Activated CD8-positive, alpha-beta T cell treated with anti-CD3 and anti-CD28 coated beads, Interleukin-2, amount 10 ng/mL, durations not matched to agents 7 days and 5 days (primary cell): ENCODE measurements around the gene KLK2. TPM values are rescaled to one million over a fixed set of nuclear protein-coding genes. Genes with fewer than 3 reads are reported as not detected.

Experiments
- ATAC-seq: fragments of 150-1000 bp; cut with Tn5 transposase; one replicate; pipeline ENCODE4 v1.10.0; 2021; ENCODE audit warnings: moderate library complexity
- CTCF ChIA-PET: fragments of 350-600 bp; sonication (Branson Sonifier 250); formaldehyde crosslinking; loops from one replicate; lab custom pipeline; 2021; ENCODE audit warnings: antibody characterized with exemption; lab: Charles Lee
- POLR2A ChIA-PET: fragments of 350-600 bp; sonication (Branson Sonifier 250); formaldehyde crosslinking; loops from one replicate; lab custom pipeline; 2021; ENCODE audit warnings: antibody characterized with exemption; lab: Charles Lee
- DNase-seq: peaks from one replicate; pipeline ENCODE4 v3.0.0-alpha.2; 2020
- H3K27ac Mint-ChIP-seq: one replicate; pipeline ENCODE4 v1.8.0; 2021; ENCODE audit warnings: mild to moderate bottlenecking, mixed read lengths
- H3K27me3 Mint-ChIP-seq: one replicate; pipeline ENCODE4 v1.8.0; 2021; ENCODE audit warnings: low read depth, mixed read lengths
- H3K36me3 Mint-ChIP-seq: one replicate; pipeline ENCODE4 v1.8.0; 2021; ENCODE audit warnings: low read depth, mixed read lengths
- H3K4me1 Mint-ChIP-seq: one replicate; pipeline ENCODE4 v1.8.0; 2021; ENCODE audit warnings: low read depth, mixed read lengths
- H3K4me3 Mint-ChIP-seq: one replicate; pipeline ENCODE4 v1.8.0; 2021; ENCODE audit warnings: mild to moderate bottlenecking, mixed read lengths
- H3K9me3 Mint-ChIP-seq: one replicate; pipeline ENCODE4 v1.8.0; 2022; ENCODE audit warnings: mixed read lengths; ENCODE audit not compliant: insufficient read depth
- total RNA-seq, 2 experiments: library from RNA; stranded (reverse); gene quantifications; one replicate each; pipeline ENCODE4 v1.2.3, GENCODE V29; 2021

Gene KLK2
- total RNA-seq, 2 experiments from 2014 or later: not detected

DNA sequence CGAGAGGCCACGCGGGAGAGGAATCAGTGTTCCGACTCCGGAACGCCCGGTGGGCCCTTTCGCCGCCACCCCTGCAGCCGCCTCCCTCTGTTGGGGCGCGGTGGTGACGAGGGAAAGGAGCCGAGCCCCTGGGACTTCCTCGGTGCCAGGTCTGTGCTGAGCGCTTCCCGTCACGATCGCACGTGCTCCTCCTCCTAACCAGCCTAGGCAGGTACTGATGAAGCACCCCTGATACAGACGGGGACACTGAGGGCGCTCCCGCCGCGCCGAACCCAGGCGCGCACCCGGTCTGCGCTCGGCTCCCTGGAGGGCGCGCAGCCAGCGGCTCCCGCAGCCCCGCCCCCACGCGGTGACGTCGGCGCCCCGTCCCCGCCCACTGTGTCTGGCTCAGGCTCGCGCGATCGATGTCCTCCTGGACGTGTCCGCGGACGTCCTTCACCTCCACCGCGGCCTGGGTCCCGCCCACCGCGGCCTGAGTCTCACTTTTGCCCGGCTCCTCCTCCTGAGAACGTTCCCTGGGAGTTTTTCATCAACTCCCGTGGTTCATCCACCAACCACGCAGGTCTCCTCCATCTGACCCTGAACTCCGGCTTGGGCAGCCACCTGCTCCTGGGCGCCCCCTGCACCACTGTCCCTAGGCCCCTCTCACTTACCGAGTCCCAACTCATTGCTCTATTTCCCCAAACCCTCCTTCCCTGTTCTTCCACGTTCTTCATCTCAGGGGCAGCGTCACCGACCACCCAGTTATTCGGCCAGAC, 37.3 kb upstream of the KLK2 start:
- no peaks in the 10 kb centered on the region for H3K36me3 Mint-ChIP-seq
- peak; percentile 78 for DNase-seq
- no peaks in the 10 kb centered on the region for H3K9me3 Mint-ChIP-seq
- H3K4me1 Mint-ChIP-seq: peaks cover 18% of the 10 kb centered on the region
- H3K27ac Mint-ChIP-seq: no peak overlapping the region
- peaks cover 20% of the 10 kb centered on the region for H3K27me3 Mint-ChIP-seq
- peak; percentile 95 for ATAC-seq
- peak overlapping the region; percentile 73 for H3K4me3 Mint-ChIP-seq
- POLR2A ChIA-PET: no interaction called here
- CTCF ChIA-PET: no interaction called here

DNA sequence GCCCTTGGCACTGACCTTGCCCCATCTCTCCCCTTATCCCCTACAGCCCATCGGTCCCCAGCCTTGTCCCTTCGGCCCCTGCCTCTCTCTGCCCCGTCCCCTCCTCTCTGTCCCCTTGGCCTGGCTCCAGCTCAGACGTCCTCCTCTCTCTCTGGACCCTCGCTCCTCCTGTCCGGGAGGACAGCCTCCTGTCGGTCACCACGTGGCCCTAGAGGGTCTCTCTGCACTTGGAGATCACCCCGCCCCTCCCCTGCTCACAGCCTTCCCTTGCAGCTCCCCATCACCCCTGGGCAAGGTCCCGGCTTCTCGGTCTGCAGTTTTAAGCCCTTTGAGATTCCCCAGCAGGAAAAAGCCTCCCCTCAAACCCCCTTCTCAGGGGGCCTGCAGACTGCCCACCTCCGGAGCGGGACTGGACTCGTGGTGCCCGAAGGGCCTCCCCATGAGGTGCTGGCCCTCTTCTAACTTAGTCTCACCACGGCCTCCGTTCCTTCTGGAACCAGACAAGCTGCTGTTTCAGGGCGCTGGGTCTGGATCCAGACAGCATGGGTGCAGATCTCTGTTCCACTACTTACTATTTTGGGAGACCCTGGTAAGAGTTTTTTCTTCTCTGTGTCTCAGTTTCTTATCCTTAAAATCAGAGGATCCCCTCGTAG, 36.6 kb upstream of the KLK2 start:
- Mint-ChIP-seq H3K27ac (no peak overlapping the region), H3K9me3 (no peaks in the 10 kb centered on the region), H3K4me1 (peaks cover 18% of the 10 kb centered on the region), H3K27me3 (peaks cover 22% of the 10 kb centered on the region), H3K36me3 (no peaks in the 10 kb centered on the region), H3K4me3 (peak overlapping the region; percentile 73)
- ChIA-PET POLR2A (no interaction called here), CTCF (no interaction called here)
- ATAC-seq: no peak
- no peak for DNase-seq

DNA sequence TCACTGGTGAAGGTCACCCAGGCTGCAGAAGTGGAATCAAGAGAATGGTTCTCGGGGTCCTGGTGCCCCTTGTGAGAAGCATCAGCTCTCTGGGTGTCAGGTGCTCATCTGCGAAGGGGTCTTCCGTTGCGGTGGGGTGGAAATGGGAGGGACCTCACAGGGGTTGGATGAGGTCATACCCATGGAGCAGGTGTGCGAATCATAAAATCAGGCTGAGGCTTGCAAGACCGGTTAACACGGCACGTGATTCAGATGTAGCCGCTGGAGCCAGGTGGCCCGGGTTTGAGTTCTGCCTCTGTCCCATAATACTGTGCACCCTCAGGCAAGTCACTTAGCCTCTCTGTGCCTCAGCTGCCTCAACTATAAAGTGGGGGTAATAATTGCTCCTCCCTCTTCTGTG, 35.9 kb upstream of the KLK2 start:
- H3K4me1 Mint-ChIP-seq: peaks cover 18% of the 10 kb centered on the region
- H3K27ac Mint-ChIP-seq: no peak overlapping the region
- H3K36me3 Mint-ChIP-seq: no peaks in the 10 kb centered on the region
- no peak for DNase-seq
- CTCF ChIA-PET: no interaction called here
- POLR2A ChIA-PET: no interaction called here
- peaks cover 22% of the 10 kb centered on the region for H3K27me3 Mint-ChIP-seq
- ATAC-seq: no peak
- no peaks in the 10 kb centered on the region for H3K9me3 Mint-ChIP-seq
- H3K4me3 Mint-ChIP-seq: peak overlapping the region; percentile 24

DNA sequence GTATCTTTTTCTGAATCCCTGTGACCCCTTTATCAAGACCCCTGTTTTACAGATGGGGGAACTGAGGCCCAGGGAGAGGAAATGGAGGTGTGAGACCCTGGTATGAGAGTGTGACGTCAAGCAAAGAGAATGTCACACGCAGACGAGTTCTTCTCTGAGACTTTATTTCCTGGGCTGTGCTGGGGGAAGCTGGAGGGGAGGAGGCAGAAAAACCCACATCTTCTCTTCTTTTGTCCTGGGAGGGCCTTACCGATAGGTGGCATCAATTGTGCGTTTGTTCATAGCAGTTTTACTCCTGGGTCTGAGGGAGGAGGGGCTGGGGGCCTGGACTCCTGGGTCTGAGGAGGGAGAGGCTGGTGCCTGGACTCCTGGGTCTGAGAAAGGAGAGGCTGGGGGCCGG, 35.0 kb upstream of the KLK2 start:
- H3K27me3 Mint-ChIP-seq: peaks cover 22% of the 10 kb centered on the region
- no peak overlapping the region for H3K27ac Mint-ChIP-seq
- ATAC-seq (no peak), DNase-seq (no peak)
- ChIA-PET POLR2A (no interaction called here), CTCF (interaction anchor here (1.0 to 1.2 kb wide), 2 partner anchors 13 to 84 kb away, joined by 3 read pairs; no protein-coding TSS in a partner anchor)
- H3K4me3 Mint-ChIP-seq: no peak overlapping the region
- no peaks in the 10 kb centered on the region for H3K36me3 Mint-ChIP-seq
- H3K4me1 Mint-ChIP-seq: peaks cover 18% of the 10 kb centered on the region
- peaks cover under 1% of the 10 kb centered on the region for H3K9me3 Mint-ChIP-seq

DNA sequence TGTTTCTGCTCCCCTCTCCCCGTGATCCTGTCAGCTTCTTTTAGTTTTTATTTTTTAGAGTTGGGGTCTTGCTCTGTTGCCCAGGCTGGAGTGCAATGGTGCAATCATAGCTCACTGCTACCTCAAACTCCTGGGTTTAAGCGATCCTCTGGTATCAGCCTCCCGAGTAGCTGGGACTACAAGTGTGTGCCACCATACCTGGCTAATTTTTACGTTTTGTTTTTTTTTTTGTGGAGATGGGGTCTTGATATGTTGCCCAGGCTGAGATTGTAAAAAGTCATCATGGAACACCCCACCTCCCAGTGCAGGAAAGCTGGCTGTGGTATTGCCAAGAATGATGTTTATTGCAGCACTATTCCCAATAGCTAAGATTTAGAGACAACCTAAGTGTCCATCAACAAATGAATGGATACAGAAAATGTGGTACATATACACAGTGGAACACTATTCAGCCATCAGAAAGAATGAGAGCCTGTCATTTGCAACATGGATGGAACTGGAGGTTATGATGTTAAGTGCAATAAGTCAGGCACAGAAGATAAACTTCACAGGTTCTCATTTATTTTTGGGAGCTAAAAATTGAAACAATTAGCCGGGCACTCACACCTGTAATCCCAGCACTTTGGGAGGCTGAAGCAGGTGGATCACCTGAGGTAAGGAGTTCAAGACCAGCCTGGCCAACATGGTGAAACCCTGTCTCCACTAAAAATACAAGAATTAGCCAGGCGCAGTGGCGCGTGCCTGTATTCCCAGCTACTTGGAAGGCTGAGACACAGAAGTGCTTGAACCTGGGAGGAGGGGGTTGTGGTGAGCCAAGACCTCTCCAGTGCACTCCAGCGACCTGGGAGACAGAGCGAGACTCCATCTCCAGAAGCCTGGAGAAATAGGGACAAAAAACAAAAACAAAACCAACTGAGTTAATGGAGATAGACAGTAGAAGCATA, 33.3 kb upstream of the KLK2 start:
- H3K4me3 Mint-ChIP-seq: no peak overlapping the region
- POLR2A ChIA-PET: no interaction called here
- H3K9me3 Mint-ChIP-seq: peaks cover 7% of the 10 kb centered on the region
- peaks cover 18% of the 10 kb centered on the region for H3K27me3 Mint-ChIP-seq
- no peak for ATAC-seq
- no peak overlapping the region for H3K27ac Mint-ChIP-seq
- DNase-seq: no peak
- peaks cover 18% of the 10 kb centered on the region for H3K4me1 Mint-ChIP-seq
- CTCF ChIA-PET: no interaction called here
- no peaks in the 10 kb centered on the region for H3K36me3 Mint-ChIP-seq

DNA sequence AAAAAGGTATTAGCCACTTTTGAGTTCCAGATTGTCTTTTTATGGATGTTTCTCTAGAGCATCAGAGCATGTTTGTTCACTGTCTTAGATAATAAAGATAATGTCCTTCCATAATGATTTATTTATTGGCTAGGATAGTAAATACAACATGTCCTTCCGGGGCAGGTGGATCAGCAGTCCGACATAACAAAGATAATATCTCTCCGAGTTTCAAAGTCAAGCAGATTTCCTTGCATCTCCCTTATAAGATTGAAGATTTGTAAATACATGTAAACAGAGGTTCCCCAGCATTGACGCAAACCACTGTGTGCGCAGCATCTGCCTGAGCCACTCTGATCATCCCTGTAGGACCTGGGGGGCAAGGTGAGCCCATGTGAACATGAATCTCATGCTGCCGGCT, 31.1 kb upstream of the KLK2 start:
- Mint-ChIP-seq H3K9me3 (peaks cover 7% of the 10 kb centered on the region), H3K36me3 (no peaks in the 10 kb centered on the region), H3K27me3 (peaks cover 5% of the 10 kb centered on the region), H3K27ac (no peak overlapping the region), H3K4me1 (peaks cover 4% of the 10 kb centered on the region), H3K4me3 (no peak overlapping the region)
- CTCF ChIA-PET: no interaction called here
- DNase-seq: no peak
- POLR2A ChIA-PET: no interaction called here
- no peak for ATAC-seq

DNA sequence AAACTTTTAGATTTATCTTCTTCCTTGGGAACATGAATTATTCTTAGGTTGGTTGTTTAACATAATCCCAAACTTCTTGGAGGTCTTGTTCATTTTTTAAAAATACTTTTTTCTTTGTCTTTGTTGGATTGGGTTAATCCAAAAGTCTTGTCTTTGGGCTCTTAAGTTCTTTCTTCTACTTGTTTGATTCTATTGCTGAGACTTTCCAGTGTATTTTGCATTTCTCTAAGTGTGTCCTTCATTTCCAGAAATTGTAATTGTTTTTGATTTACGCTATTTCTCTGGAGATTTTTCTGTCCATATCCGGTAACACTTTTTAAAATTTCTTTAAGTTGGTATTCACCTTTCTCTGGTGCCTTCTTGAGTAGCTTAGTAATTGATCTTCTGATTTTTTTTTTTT, 30.0 kb upstream of the KLK2 start:
- Mint-ChIP-seq H3K4me3 (no peak overlapping the region), H3K27me3 (peaks cover 3% of the 10 kb centered on the region), H3K9me3 (peaks cover 7% of the 10 kb centered on the region), H3K36me3 (no peaks in the 10 kb centered on the region), H3K4me1 (peaks cover 2% of the 10 kb centered on the region), H3K27ac (no peak overlapping the region)
- CTCF ChIA-PET: no interaction called here
- POLR2A ChIA-PET: no interaction called here
- no peak for DNase-seq
- ATAC-seq: no peak

DNA sequence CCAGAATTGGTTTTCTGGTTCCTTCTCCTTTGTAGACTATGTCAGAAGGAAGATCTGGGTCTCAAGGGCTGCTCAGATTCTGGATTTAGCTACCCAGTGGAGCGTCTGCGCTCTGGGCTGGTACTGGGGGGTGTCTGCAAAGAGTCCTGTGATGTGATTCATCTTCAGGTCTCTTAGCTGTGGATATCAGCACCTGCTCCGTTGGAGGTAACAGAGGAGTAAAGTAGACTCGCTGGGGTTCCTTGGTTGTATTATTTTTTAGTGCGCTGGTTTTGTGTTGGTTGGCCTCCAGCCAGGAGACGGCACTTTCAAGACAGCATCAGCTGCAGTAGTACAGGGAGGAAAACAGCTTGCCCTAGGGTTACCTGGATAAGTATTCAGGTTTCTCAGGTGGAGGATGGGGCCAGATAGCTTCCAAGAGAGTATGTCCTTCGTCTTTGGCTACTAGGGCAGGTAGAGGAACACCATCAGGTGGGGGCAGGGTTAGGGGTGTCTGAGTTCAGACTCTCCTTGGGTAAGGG, 29.5 kb upstream of the KLK2 start:
- H3K4me1 Mint-ChIP-seq: no peaks in the 10 kb centered on the region
- H3K27me3 Mint-ChIP-seq: peaks cover 3% of the 10 kb centered on the region
- ChIA-PET CTCF (no interaction called here), POLR2A (no interaction called here)
- H3K36me3 Mint-ChIP-seq: no peaks in the 10 kb centered on the region
- no peak overlapping the region for H3K27ac Mint-ChIP-seq
- peaks cover 7% of the 10 kb centered on the region for H3K9me3 Mint-ChIP-seq
- ATAC-seq (no peak), DNase-seq (no peak)
- H3K4me3 Mint-ChIP-seq: no peak overlapping the region

DNA sequence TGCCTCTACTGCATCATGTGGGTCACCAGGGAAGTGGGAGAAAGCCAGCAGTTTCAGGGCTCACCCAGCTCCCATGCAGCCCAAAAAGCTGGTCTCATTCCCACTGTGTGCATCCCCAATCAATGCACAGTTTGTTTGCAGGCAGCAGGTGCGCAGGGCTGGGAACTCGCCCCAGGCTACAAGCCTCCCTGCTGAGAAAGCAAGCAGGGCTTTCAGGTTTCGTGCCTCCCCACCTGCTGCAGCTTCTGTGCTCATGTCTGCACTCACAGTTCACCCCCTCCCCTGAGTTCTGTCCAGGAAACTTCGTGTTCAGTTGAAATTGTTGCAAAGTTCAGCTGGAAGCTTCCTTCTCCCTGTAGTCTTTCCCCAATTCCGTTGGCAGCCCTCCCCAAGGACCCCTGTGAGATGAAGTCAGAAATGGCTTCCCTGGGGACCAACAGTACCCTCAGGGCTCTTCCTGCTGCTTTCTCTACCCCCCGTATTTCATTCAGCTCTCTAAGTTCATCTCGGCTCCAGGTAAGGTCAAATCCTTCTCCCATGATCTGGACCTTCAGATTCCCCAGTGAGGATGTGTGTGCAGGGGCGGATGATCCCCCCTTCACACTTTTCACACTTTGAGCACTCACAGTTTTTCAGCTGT, 28.8 kb upstream of the KLK2 start:
- Mint-ChIP-seq H3K4me1 (no peaks in the 10 kb centered on the region), H3K27ac (no peak overlapping the region), H3K4me3 (no peak overlapping the region), H3K9me3 (peaks cover 7% of the 10 kb centered on the region), H3K27me3 (peaks cover 3% of the 10 kb centered on the region), H3K36me3 (no peaks in the 10 kb centered on the region)
- ATAC-seq (no peak), DNase-seq (no peak)
- POLR2A ChIA-PET: no interaction called here
- CTCF ChIA-PET: no interaction called here

DNA sequence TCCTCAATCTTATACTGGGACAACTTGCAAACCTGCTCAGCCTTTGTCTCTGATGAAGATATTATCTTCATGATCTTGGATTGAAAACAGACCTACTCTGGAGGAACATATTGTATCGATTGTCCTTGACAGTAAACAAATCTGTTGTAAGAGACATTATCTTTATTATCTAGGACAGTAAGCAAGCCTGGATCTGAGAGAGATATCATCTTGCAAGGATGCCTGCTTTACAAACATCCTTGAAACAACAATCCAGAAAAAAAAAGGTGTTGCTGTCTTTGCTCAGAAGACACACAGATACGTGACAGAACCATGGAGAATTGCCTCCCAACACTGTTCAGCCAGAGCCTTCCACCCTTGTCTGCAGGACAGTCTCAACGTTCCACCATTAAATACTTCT, 22.5 kb upstream of the KLK2 start:
- H3K9me3 Mint-ChIP-seq: no peaks in the 10 kb centered on the region
- ATAC-seq: no peak
- H3K27ac Mint-ChIP-seq: no peak overlapping the region
- no peaks in the 10 kb centered on the region for H3K36me3 Mint-ChIP-seq
- no peaks in the 10 kb centered on the region for H3K4me1 Mint-ChIP-seq
- ChIA-PET CTCF (no interaction called here), POLR2A (no interaction called here)
- no peak overlapping the region for H3K4me3 Mint-ChIP-seq
- peaks cover 18% of the 10 kb centered on the region for H3K27me3 Mint-ChIP-seq
- DNase-seq: no peak

DNA sequence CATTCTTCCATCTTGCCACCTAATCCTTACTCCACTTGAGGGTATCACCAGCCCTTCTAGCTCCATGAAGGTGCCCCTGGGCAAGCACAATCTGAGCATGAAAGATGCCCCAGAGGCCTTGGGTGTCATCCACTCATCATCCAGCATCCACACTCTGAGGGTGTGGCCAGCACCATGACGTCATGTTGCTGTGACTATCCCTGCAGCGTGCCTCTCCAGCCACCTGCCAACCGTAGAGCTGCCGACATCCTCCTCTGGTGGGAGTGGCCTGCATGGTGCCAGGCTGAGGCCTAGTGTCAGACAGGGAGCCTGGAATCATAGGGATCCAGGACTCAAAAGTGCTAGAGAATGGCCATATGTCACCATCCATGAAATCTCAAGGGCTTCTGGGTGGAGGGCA, 21.6 kb upstream of the KLK2 start:
- ChIA-PET POLR2A (no interaction called here), CTCF (no interaction called here)
- H3K4me1 Mint-ChIP-seq: no peaks in the 10 kb centered on the region
- DNase-seq (no peak), ATAC-seq (no peak)
- H3K9me3 Mint-ChIP-seq: no peaks in the 10 kb centered on the region
- no peak overlapping the region for H3K27ac Mint-ChIP-seq
- no peaks in the 10 kb centered on the region for H3K36me3 Mint-ChIP-seq
- H3K27me3 Mint-ChIP-seq: peaks cover 18% of the 10 kb centered on the region
- no peak overlapping the region for H3K4me3 Mint-ChIP-seq
